GM18505 (cell line): ENCODE measurements around the gene EYS.

Source experiments
- ATAC-seq: cut with Tn5 transposase; IDR thresholded peaks from one replicate; pipeline ENCODE4 v1.9.1; 2021; ENCODE audit not compliant: unreplicated experiment
- POLR2A ChIP-seq: IDR thresholded peaks from 4 replicates; pipeline ENCODE4 v1.6.1; 2011; ENCODE audit warnings: borderline replicate concordance; ENCODE audit not compliant: insufficient read depth, insufficient read length; ENCODE audit errors: extremely low read depth

Gene EYS

GRCh38 chr6:64141680-64142079, 1565.3 kb downstream of the EYS start:
- no peak for ATAC-seq
- TF ChIP-seq POLR2A: no peak

- TF ChIP-seq POLR2A: no peak
- ATAC-seq: no peak
Measured at GRCh38 chr6:64128301-64129024, 1578.6 kb downstream of the EYS start.

- TF ChIP-seq POLR2A: no peak
- ATAC-seq: no peak
Measured at GRCh38 chr6:64123761-64124633, 1583.0 kb downstream of the EYS start.

- no peak for ATAC-seq
- no peak for TF ChIP-seq POLR2A
Measured at GRCh38 chr6:64122712-64123375, 1584.2 kb downstream of the EYS start.

- no peak for TF ChIP-seq POLR2A
- ATAC-seq: no peak
Measured at GRCh38 chr6:64121011-64121565, 1585.9 kb downstream of the EYS start.

- TF ChIP-seq POLR2A: no peak
- no peak for ATAC-seq
Measured at GRCh38 chr6:64113704-64114103, 1593.3 kb downstream of the EYS start.

DNA sequence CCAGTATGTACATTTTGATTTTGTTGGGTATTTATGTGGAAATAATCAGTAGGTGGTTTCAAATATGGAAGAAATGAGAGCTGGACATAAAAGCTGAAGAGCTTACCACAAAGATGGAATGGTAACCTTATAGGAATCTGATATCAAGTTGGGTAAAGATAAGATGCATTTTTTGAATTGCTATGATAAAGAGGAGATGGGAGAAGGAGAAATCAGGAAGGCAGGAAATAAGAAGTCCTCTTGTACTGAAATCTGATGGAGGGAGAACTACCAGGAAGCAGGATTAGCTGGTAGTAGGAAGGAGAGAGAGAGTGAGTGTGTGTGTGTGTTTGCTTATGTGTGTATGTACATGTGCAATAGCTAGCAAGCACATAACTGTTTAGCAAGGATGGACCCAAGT, 1603.0 kb downstream of the EYS start:
- ATAC-seq: no peak
- TF ChIP-seq POLR2A: no peak

DNA sequence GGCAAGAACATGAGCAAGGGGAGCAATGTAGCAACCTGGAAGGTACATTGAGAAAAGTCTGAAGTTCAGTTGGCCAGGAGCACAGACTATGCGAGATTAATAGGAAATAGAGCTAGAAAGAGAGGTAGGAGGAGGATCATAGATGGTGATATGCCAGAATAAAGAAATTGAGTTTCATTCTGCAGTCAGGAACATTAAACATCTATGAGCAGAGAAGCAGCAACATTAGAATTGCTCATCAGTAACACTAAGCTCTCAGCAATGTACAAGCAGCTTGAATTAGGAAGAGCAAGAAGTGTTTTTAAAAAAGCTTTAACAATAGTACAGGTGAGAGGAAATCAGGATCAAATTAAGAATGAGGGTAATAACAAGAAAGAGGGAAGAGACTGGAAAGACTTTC, 1603.5 kb downstream of the EYS start:
- ATAC-seq: no peak
- TF ChIP-seq POLR2A: no peak

GRCh38 chr6:64100702-64101303, 1606.2 kb downstream of the EYS start:
- TF ChIP-seq POLR2A: no peak
- no peak for ATAC-seq

DNA sequence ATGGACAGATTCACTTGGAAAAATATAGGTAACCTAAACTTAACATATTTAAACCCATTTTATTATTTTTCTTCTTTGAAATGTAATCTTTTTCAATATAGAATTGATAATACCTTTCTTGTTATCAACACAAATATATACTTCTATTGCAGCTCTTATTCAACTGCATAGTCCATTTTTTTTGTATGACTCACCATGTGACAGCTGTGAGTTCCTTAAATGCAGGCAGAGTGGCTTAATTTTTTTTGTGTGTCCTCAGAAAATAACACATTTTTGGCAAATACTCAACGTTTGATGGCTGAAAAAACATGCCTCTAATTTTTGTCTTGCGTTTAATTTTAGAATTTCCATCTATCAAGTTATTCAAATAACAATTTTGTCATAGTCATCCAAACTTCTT, 1616.7 kb downstream of the EYS start:
- no peak for TF ChIP-seq POLR2A

DNA sequence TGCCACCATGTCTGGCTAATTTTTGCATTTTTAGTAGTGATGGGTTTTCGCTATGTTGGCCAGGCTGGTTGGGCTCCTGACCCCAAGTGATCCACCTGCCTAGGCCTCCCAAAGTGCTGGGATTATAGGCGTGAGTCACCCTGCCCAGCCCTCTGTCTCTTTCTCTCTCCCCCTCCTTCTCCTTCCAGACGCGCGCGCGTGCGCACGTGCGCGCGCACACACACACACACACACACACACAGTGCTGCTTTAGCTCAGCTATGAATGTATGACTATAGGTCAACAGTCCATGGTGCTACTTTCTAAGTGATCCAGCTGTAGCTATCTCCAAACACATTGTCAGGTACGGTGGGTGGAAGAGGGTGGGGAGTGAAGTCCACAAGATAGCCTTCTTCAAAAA, 1621.9 kb downstream of the EYS start:
- no peak for TF ChIP-seq POLR2A
- ATAC-seq: no peak

More for the DNA sequence above, 1616.7 kb downstream of the EYS start:
- ATAC-seq: no peak

DNA sequence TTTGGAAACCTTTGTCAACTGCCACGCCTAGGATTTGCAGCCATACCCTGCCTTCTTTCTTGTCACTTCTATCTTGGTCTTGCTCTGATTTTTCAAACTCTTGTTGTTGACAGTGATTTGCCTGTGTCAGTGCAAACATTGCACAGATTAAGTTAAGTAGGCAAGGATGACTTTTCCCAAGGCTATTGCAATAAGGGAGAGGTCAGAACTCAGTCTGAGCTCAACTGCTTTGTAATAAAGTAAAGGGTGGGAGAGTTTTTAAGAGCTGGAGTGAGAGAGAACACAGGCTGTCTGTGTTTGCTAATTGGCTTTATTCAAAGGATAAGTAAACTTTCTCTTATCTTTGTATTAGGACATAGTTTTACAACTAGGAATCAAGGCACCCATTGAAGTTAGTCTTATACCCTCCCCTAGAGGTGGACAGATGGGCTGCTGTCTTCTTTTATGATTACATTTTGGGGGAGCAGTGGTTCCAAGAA, 1622.8 kb downstream of the EYS start:
- ATAC-seq: no peak
- TF ChIP-seq POLR2A: no peak

- no peak for ATAC-seq
- no peak for TF ChIP-seq POLR2A
Measured at GRCh38 chr6:64083261-64083660, 1623.8 kb downstream of the EYS start.

DNA sequence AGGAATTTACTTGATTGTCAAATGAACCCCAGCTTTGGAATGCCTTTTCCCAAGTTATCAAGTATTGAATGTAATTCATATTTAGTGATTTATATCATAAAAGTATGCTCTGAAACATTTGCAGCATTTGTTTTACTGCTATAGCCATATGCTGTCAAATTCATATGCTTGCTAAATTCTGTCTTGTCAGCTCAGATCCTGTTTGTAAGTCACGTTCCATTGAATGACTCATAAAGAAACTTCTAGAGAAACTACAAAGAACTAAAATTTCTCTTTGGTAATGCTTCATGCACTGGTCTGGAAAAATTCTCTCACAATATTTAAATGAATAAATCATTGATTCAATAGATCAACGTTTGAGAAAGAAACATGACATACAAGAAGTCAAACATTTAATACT, 1625.6 kb downstream of the EYS start:
- no peak for ATAC-seq
- TF ChIP-seq POLR2A: no peak

- TF ChIP-seq POLR2A: no peak
- no peak for ATAC-seq
Measured at GRCh38 chr6:64074981-64075380, 1632.0 kb downstream of the EYS start.
